ENCODE results near the gene PLXNA4.

Gene PLXNA4

GRCh38 chr7:132347858-132348257, 228.4 kb downstream of the PLXNA4 start:
- Histone ChIP-seq H2AFZ (ENCODE audit: insufficient read depth, low read length, poor library complexity) (no peak overlapping the region), H4K91ac (ENCODE audit: low read depth, low read length) (no peak overlapping the region), H3K4me3 (ENCODE audit: low read depth, low read length) (no peak overlapping the region), H3K27me3 (ENCODE audit: insufficient read depth, low read length) (no peaks in the 10 kb centered on the region), H2BK12ac (ENCODE audit: low read length) (no peak overlapping the region), H3K14ac (ENCODE audit: low read length) (no peak overlapping the region), H2BK5ac (ENCODE audit: low read depth, low read length, poor library complexity) (no peak overlapping the region), H3K4ac (ENCODE audit: low read depth, low read length) (no peak overlapping the region), H3K9me3 (ENCODE audit: insufficient read depth, low read depth, low read length) (no peaks in the 10 kb centered on the region), H3K27ac (ENCODE audit: low read depth, low read length) (no peak overlapping the region), H2AK5ac (ENCODE audit: low read length) (no peak overlapping the region), H3K36me3 (ENCODE audit: control insufficient read depth in 1 of 2, insufficient read depth in 2 of 2, low read length in 2 of 2) (no peaks in the 10 kb centered on the region), H4K12ac (ENCODE audit: low read depth, low read length) (no peak overlapping the region), H3K18ac (ENCODE audit: low read length) (no peak overlapping the region), H3K9ac (ENCODE audit: low read length) (no peak overlapping the region), H2BK120ac (ENCODE audit: insufficient read depth, low read length, poor library complexity) (no peak overlapping the region), H4K8ac (ENCODE audit: low read depth, low read length) (no peak overlapping the region), H3K4me1 (ENCODE audit: control insufficient read depth in 1 of 2, insufficient read depth in 2 of 2, low read length in 2 of 2) (no peaks in the 10 kb centered on the region), H3K4me2 (ENCODE audit: low read length) (no peak overlapping the region), H3K79me1 (ENCODE audit: low read length) (no peaks in the 10 kb centered on the region), H3K79me2 (ENCODE audit: control insufficient read depth, insufficient read depth, low read length, poor library complexity) (no peaks in the 10 kb centered on the region), H3K23ac (ENCODE audit: low read length) (no peak overlapping the region)
- DNase-seq, result no peak
- no CpG with 5 or more reads among the region's 3 CpGs for WGBS (ENCODE audit: extremely low coverage, insufficient coverage, insufficient read length)

GRCh38 chr7:132347123-132347522, 229.1 kb downstream of the PLXNA4 start:
- H4K91ac ChIP-seq (ENCODE audit: low read depth, low read length), result no peak overlapping the region
- H3K27ac ChIP-seq (ENCODE audit: low read depth, low read length), result no peak overlapping the region
- H3K9ac ChIP-seq (ENCODE audit: low read length), result no peak overlapping the region
- no peak overlapping the region for H3K4me3 ChIP-seq (ENCODE audit: low read depth, low read length)
- no peak overlapping the region for H2BK120ac ChIP-seq (ENCODE audit: insufficient read depth, low read length, poor library complexity)
- DNase-seq, result no peak
- no peak overlapping the region for H4K12ac ChIP-seq (ENCODE audit: low read depth, low read length)
- no peak overlapping the region for H2BK12ac ChIP-seq (ENCODE audit: low read length)
- no peak overlapping the region for H2AK5ac ChIP-seq (ENCODE audit: low read length)
- no peaks in the 10 kb centered on the region for H3K4me1 ChIP-seq (ENCODE audit: control insufficient read depth in 1 of 2, insufficient read depth in 2 of 2, low read length in 2 of 2)
- H3K23ac ChIP-seq (ENCODE audit: low read length), result no peak overlapping the region
- H3K27me3 ChIP-seq (ENCODE audit: insufficient read depth, low read length), result no peaks in the 10 kb centered on the region
- no peaks in the 10 kb centered on the region for H3K36me3 ChIP-seq (ENCODE audit: control insufficient read depth in 1 of 2, insufficient read depth in 2 of 2, low read length in 2 of 2)
- WGBS (ENCODE audit: extremely low coverage, insufficient coverage, insufficient read length), result no CpG with 5 or more reads among the region's 7 CpGs
- H3K9me3 ChIP-seq (ENCODE audit: insufficient read depth, low read depth, low read length), result no peaks in the 10 kb centered on the region
- no peaks in the 10 kb centered on the region for H3K79me2 ChIP-seq (ENCODE audit: control insufficient read depth, insufficient read depth, low read length, poor library complexity)
- H4K8ac ChIP-seq (ENCODE audit: low read depth, low read length), result no peak overlapping the region
- no peak overlapping the region for H3K18ac ChIP-seq (ENCODE audit: low read length)
- H3K4ac ChIP-seq (ENCODE audit: low read depth, low read length), result no peak overlapping the region
- H3K79me1 ChIP-seq (ENCODE audit: low read length), result no peaks in the 10 kb centered on the region
- no peak overlapping the region for H3K4me2 ChIP-seq (ENCODE audit: low read length)
- H2AFZ ChIP-seq (ENCODE audit: insufficient read depth, low read length, poor library complexity), result no peak overlapping the region
- no peak overlapping the region for H2BK5ac ChIP-seq (ENCODE audit: low read depth, low read length, poor library complexity)
- H3K14ac ChIP-seq (ENCODE audit: low read length), result no peak overlapping the region

GRCh38 chr7:132345543-132346129, 230.6 kb downstream of the PLXNA4 start:
- Histone ChIP-seq H3K36me3 (ENCODE audit: control insufficient read depth in 1 of 2, insufficient read depth in 2 of 2, low read length in 2 of 2) (no peaks in the 10 kb centered on the region), H3K4me3 (ENCODE audit: low read depth, low read length) (peak overlapping the region; percentile 8), H3K27me3 (ENCODE audit: insufficient read depth, low read length) (no peaks in the 10 kb centered on the region), H3K4ac (ENCODE audit: low read depth, low read length) (no peak overlapping the region), H3K79me2 (ENCODE audit: control insufficient read depth, insufficient read depth, low read length, poor library complexity) (no peaks in the 10 kb centered on the region), H3K79me1 (ENCODE audit: low read length) (no peaks in the 10 kb centered on the region), H3K9me3 (ENCODE audit: insufficient read depth, low read depth, low read length) (no peaks in the 10 kb centered on the region), H2BK12ac (ENCODE audit: low read length) (no peak overlapping the region), H4K91ac (ENCODE audit: low read depth, low read length) (no peak overlapping the region), H3K18ac (ENCODE audit: low read length) (no peak overlapping the region), H3K23ac (ENCODE audit: low read length) (peak overlapping the region; percentile 82), H4K8ac (ENCODE audit: low read depth, low read length) (no peak overlapping the region), H2BK5ac (ENCODE audit: low read depth, low read length, poor library complexity) (no peak overlapping the region), H2AK5ac (ENCODE audit: low read length) (no peak overlapping the region), H3K4me1 (ENCODE audit: control insufficient read depth in 1 of 2, insufficient read depth in 2 of 2, low read length in 2 of 2) (no peaks in the 10 kb centered on the region), H3K14ac (ENCODE audit: low read length) (no peak overlapping the region), H3K9ac (ENCODE audit: low read length) (no peak overlapping the region), H3K27ac (ENCODE audit: low read depth, low read length) (no peak overlapping the region), H3K4me2 (ENCODE audit: low read length) (no peak overlapping the region), H2AFZ (ENCODE audit: insufficient read depth, low read length, poor library complexity) (no peak overlapping the region), H2BK120ac (ENCODE audit: insufficient read depth, low read length, poor library complexity) (no peak overlapping the region), H4K12ac (ENCODE audit: low read depth, low read length) (no peak overlapping the region)
- no peak for DNase-seq
- WGBS (ENCODE audit: extremely low coverage, insufficient coverage, insufficient read length), result no CpG with 5 or more reads among the region's 6 CpGs

- no peak overlapping the region for H4K12ac ChIP-seq (ENCODE audit: low read depth, low read length)
These were observed 231.2 kb downstream of the PLXNA4 start for GRCh38 chr7:132345030-132345429.

More at GRCh38 chr7:132345030-132345429, 231.2 kb downstream of the PLXNA4 start:
- Histone ChIP-seq H3K4me3 (ENCODE audit: low read depth, low read length) (no peak overlapping the region), H3K4ac (ENCODE audit: low read depth, low read length) (no peak overlapping the region), H2BK12ac (ENCODE audit: low read length) (no peak overlapping the region), H3K27ac (ENCODE audit: low read depth, low read length) (no peak overlapping the region), H3K4me1 (ENCODE audit: control insufficient read depth in 1 of 2, insufficient read depth in 2 of 2, low read length in 2 of 2) (no peaks in the 10 kb centered on the region), H3K79me1 (ENCODE audit: low read length) (no peaks in the 10 kb centered on the region), H3K9ac (ENCODE audit: low read length) (no peak overlapping the region), H3K9me3 (ENCODE audit: insufficient read depth, low read depth, low read length) (no peaks in the 10 kb centered on the region), H2AK5ac (ENCODE audit: low read length) (no peak overlapping the region), H3K79me2 (ENCODE audit: control insufficient read depth, insufficient read depth, low read length, poor library complexity) (no peaks in the 10 kb centered on the region), H2BK120ac (ENCODE audit: insufficient read depth, low read length, poor library complexity) (no peak overlapping the region), H2BK5ac (ENCODE audit: low read depth, low read length, poor library complexity) (no peak overlapping the region), H4K91ac (ENCODE audit: low read depth, low read length) (no peak overlapping the region), H3K18ac (ENCODE audit: low read length) (no peak overlapping the region), H3K36me3 (ENCODE audit: control insufficient read depth in 1 of 2, insufficient read depth in 2 of 2, low read length in 2 of 2) (no peaks in the 10 kb centered on the region), H2AFZ (ENCODE audit: insufficient read depth, low read length, poor library complexity) (no peak overlapping the region), H3K4me2 (ENCODE audit: low read length) (no peak overlapping the region), H4K8ac (ENCODE audit: low read depth, low read length) (no peak overlapping the region), H3K14ac (ENCODE audit: low read length) (no peak overlapping the region), H3K27me3 (ENCODE audit: insufficient read depth, low read length) (no peaks in the 10 kb centered on the region), H3K23ac (ENCODE audit: low read length) (no peak overlapping the region)
- no peak for DNase-seq
- no CpG with 5 or more reads among the region's 5 CpGs for WGBS (ENCODE audit: extremely low coverage, insufficient coverage, insufficient read length)

All from trophoblast cell (in vitro differentiated cells and primary cell).